Mesothelial cell of epicardium (in vitro differentiated cells): ENCODE data around the gene SNX33. TPM values are rescaled to one million over a fixed set of nuclear protein-coding genes. Genes with fewer than 3 reads are reported as not detected.
A peak's percentile ranks its signal among the peaks of the same experiment; 100 is the strongest.
"Not testable (repeated sequence)": the region's sequence is repeated elsewhere in the genome, so short reads cannot be mapped to it uniquely, and the experiment has no call there.

Experiments used
- DNase-seq, 2 experiments: peaks; one replicate each; pipeline ENCODE4 v3.0.0; 2021; ENCODE audit warnings: low spot score in 2 of 2; ENCODE audit not compliant: unreplicated experiment in 2 of 2
- H3K27ac Mint-ChIP-seq: 2 replicates; pipeline ENCODE4 v1.8.0; 2021; ENCODE audit warnings: mixed read lengths
- H3K27me3 Mint-ChIP-seq: 2 replicates; pipeline ENCODE4 v1.8.0; 2021; ENCODE audit warnings: low read depth, mixed read lengths
- H3K36me3 Mint-ChIP-seq: 2 replicates; pipeline ENCODE4 v1.8.0; 2021; ENCODE audit warnings: mixed read lengths
- H3K4me1 Mint-ChIP-seq: 2 replicates; pipeline ENCODE4 v1.8.0; 2021; ENCODE audit warnings: mixed read lengths
- H3K4me3 Mint-ChIP-seq: 2 replicates; pipeline ENCODE4 v1.8.0; 2021; ENCODE audit warnings: mild to moderate bottlenecking, moderate library complexity, mixed read lengths
- H3K9me3 Mint-ChIP-seq: 2 replicates; pipeline ENCODE4 v1.8.0; 2021; ENCODE audit warnings: mixed read lengths
- total RNA-seq: library from RNA; stranded (reverse); gene quantifications from 3 replicates; pipeline ENCODE4 v1.2.1, GENCODE V29; 2021
- TF ChIP-seq, protein P1 (sequence below): fragments of 200-600 bp; sonication (generic); IDR thresholded peaks from one replicate; pipeline ENCODE4 v1.5.0; 2021; ENCODE audit warnings: antibody characterized with exemption; ENCODE audit not compliant: unreplicated experiment

SNX33 gene
- total RNA-seq, 1 donor from 2014 or later = 22.8 TPM

DNA sequence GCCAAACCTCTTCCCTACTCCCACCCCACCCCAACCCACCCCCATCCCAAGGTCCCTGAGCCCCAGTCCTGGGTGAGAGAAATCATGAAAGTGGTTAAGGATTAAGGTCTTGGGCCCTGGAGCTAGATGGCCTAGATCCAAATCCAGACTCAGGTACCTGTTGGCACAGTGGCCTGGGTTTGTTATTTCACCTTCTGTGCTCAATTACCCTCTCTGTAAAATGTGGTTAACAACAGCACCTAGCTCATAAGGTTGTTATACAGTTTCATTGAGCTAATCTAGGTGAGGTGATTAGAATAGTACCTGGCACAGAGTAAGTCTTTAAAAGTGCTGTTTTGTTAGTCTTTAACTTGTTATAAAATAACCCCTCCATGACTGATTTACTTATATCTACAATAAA, 15.8 kb upstream of the SNX33 start:
- no peak overlapping the region for H3K4me3 Mint-ChIP-seq
- no peak for DNase-seq
- H3K27me3 Mint-ChIP-seq = no peaks in the 10 kb centered on the region
- no peaks in the 10 kb centered on the region for H3K36me3 Mint-ChIP-seq
- H3K9me3 Mint-ChIP-seq = no peaks in the 10 kb centered on the region
- H3K4me1 Mint-ChIP-seq = no peaks in the 10 kb centered on the region
- TF ChIP-seq, protein P1, sequence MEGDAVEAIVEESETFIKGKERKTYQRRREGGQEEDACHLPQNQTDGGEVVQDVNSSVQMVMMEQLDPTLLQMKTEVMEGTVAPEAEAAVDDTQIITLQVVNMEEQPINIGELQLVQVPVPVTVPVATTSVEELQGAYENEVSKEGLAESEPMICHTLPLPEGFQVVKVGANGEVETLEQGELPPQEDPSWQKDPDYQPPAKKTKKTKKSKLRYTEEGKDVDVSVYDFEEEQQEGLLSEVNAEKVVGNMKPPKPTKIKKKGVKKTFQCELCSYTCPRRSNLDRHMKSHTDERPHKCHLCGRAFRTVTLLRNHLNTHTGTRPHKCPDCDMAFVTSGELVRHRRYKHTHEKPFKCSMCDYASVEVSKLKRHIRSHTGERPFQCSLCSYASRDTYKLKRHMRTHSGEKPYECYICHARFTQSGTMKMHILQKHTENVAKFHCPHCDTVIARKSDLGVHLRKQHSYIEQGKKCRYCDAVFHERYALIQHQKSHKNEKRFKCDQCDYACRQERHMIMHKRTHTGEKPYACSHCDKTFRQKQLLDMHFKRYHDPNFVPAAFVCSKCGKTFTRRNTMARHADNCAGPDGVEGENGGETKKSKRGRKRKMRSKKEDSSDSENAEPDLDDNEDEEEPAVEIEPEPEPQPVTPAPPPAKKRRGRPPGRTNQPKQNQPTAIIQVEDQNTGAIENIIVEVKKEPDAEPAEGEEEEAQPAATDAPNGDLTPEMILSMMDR = no peak
- no peak overlapping the region for H3K27ac Mint-ChIP-seq

DNA sequence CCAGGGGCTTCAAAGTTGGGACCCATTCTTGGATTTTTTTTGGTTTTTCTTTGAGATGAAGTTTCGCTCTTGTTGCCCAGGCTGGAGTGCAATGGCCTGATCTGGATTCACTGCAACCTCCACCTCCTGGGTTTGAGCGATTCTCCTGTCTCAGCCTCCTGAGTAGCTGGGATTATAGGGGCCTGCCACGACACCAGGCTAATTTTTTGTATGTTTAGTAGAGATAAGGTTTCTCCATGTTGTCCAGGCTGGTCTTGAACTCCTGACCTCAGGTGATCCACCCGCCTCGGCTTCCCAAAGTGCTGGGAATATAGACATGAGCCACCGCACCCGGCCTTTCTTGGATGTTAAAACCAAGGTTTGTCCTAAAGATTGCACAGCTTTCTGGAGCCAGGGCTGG, 13.8 kb upstream of the SNX33 start:
- not testable (repeated sequence) for H3K27me3 Mint-ChIP-seq, H3K9me3 Mint-ChIP-seq, H3K36me3 Mint-ChIP-seq, H3K4me3 Mint-ChIP-seq, DNase-seq, H3K27ac Mint-ChIP-seq
- peaks cover 10% of the 10 kb centered on the region for H3K4me1 Mint-ChIP-seq

DNA sequence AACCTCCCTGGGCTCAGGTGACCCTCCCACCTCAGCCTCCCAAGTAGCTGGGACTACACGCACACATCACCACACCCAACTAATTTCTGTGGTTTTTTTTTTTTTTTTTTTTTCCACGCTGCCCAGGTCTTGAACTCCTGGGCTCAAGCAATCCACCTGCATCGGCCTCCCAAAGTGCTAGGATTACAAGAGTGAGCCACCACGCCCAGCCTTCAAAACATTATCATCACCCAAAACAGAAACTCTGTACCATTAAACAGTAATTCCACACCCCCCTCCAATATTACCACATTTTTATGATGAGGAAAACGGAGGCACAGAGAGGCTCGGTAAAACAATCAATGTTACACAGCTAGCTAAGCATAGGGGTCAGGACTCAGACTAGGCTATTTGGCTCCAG, 11.7 kb upstream of the SNX33 start:
- H3K4me1 Mint-ChIP-seq = peaks cover 16% of the 10 kb centered on the region
- H3K9me3 Mint-ChIP-seq = no peaks in the 10 kb centered on the region
- H3K27me3 Mint-ChIP-seq = no peaks in the 10 kb centered on the region
- TF ChIP-seq, protein P1 = no peak
- no peak overlapping the region for H3K27ac Mint-ChIP-seq
- DNase-seq = no peak
- no peak overlapping the region for H3K4me3 Mint-ChIP-seq
- no peaks in the 10 kb centered on the region for H3K36me3 Mint-ChIP-seq

DNA sequence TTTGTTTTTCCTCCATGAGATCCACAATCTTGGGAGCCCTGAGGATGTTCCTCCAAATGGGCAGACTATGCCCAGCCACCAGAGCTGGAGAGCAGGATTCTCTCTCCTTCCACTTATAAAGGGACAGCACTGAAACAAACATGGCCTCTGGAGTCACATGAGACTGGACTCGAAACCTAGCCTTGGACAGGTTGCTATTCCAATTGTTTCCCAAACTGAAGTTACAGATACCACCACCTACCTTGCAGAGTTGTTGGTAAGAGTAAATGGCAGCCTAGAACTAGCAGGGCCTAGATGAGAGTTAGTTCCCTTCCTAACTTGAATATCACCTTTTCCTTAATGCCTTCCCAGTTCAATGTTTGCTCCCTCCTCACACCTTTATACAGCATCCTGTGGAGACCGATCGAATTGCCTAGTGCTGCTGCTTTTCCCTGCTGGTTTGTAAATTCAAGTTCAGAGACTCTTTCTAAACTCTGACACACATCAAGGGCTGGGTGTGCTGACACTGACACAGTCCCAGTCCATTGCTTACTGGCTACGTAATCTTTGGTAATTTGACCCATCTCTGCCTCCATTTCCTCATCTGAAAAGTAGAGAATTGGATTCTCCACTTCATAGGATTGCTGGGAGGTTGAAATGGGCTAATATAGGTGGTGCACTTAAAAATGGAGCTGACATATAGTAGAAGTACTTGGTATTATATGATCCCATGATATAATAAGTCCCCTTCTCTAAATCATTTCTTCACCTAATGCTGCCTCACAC, 10.3 kb upstream of the SNX33 start:
- TF ChIP-seq, protein P1 = no peak
- Mint-ChIP-seq H3K4me1 (peaks cover 16% of the 10 kb centered on the region), H3K4me3 (no peak overlapping the region), H3K36me3 (no peaks in the 10 kb centered on the region), H3K27me3 (no peaks in the 10 kb centered on the region), H3K9me3 (no peaks in the 10 kb centered on the region), H3K27ac (peak overlapping the region; percentile 20)
- no peak for DNase-seq

- H3K36me3 Mint-ChIP-seq = no peaks in the 10 kb centered on the region
- DNase-seq = no peak
Measured at GRCh38 chr15:75639191-75639708, 8.5 kb upstream of the SNX33 start.

More at GRCh38 chr15:75639191-75639708, 8.5 kb upstream of the SNX33 start:
- Mint-ChIP-seq H3K9me3 (no peaks in the 10 kb centered on the region), H3K4me3 (peak overlapping the region; percentile 87), H3K4me1 (peaks cover 16% of the 10 kb centered on the region), H3K27ac (peak overlapping the region; percentile 89), H3K27me3 (peaks cover under 1% of the 10 kb centered on the region)
- TF ChIP-seq, protein P1 = no peak
